ENCODE measurements around the gene GTF3C4. TPM values are rescaled to one million over a fixed set of nuclear protein-coding genes. Genes with fewer than 3 reads are reported as not detected.

Gene GTF3C4
- total and polyA plus RNA-seq, 2 of the 13 experiments (the other 11 are each of a cell fraction or from before 2014, with no cell fraction given) = 2.6 to 12.9 TPM

DNA sequence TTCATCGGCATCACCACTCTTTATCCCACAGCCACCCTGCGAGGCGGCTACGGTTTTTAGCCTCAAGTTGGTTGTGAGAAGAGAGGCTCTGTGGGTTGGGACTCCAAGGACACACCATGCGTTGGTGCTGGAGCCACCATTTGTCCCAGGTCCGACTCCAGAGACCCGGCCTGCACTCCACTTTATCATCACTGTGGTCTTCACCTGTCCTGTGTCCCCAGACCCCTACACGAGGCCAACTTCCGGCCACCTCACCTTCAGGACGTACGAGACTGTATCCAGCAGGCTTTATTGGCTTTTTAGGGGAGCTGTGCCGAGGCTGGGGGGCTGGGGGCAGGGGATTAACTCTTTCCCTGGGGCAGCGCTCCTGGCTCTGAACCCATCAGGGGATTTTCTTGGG is 55.0 kb downstream of the GTF3C4 start (continued):
- TF ChIP-seq, protein P1, sequence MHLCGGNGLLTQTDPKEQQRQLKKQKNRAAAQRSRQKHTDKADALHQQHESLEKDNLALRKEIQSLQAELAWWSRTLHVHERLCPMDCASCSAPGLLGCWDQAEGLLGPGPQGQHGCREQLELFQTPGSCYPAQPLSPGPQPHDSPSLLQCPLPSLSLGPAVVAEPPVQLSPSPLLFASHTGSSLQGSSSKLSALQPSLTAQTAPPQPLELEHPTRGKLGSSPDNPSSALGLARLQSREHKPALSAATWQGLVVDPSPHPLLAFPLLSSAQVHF (CRISPR knock-in tag; IDR thresholded peaks at IDR 0.05) = no peak
- TF ChIP-seq, protein P2, sequence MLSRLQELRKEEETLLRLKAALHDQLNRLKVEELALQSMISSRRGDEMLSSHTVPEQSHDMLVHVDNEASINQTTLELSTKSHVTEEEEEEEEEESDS (CRISPR knock-in tag; IDR thresholded peaks at IDR 0.05; ENCODE audit: borderline replicate concordance) = no peak
- TF ChIP-seq ZSCAN30 (CRISPR knock-in tag; IDR thresholded peaks at IDR 0.05) (no peak), ZNF850 (CRISPR knock-in tag; conservative IDR thresholded peaks at IDR 0.05) (no peak), BHLHE40 (IDR thresholded peaks at IDR 0.05; ENCODE audit: low read length) (no peak)
- TF ChIP-seq, protein P3, sequence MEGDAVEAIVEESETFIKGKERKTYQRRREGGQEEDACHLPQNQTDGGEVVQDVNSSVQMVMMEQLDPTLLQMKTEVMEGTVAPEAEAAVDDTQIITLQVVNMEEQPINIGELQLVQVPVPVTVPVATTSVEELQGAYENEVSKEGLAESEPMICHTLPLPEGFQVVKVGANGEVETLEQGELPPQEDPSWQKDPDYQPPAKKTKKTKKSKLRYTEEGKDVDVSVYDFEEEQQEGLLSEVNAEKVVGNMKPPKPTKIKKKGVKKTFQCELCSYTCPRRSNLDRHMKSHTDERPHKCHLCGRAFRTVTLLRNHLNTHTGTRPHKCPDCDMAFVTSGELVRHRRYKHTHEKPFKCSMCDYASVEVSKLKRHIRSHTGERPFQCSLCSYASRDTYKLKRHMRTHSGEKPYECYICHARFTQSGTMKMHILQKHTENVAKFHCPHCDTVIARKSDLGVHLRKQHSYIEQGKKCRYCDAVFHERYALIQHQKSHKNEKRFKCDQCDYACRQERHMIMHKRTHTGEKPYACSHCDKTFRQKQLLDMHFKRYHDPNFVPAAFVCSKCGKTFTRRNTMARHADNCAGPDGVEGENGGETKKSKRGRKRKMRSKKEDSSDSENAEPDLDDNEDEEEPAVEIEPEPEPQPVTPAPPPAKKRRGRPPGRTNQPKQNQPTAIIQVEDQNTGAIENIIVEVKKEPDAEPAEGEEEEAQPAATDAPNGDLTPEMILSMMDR (CRISPR knock-in tag; IDR thresholded peaks at IDR 0.05) = no peak

DNA sequence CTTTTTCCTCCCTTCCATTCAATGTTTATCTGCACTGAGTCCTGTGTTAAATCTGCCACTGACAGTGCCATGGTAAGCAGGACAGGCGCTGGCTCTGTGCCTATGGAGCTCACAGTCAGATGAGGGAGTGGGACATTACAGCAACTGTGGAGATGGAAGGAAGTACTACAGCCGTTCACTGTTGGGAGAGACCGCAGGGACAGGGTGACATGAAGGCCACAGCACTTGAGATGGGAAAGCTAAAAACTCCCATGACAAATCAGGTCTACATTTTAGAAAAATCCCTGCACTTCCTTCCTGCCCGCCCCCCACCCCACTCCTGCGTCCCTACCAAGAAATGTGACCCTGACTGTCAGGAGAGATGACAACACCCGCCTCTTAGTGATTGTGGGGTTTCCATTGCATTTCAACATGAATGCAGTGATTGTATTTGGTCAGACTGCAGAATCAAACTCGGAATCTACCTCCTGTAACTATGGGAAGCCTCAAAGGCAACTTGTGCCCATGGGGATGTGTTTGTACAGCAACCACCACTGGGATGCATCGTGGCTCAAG is 56.4 kb downstream of the GTF3C4 start:
- DNase-seq (ENCODE audit: low spot score) (no peak), FAIRE-seq (no peak)
- no peak for TF ChIP-seq NCOR1 (IDR thresholded peaks at IDR 0.05; ENCODE audit: borderline replicate concordance, low read length)
- TF ChIP-seq ELF4 (CRISPR knock-in tag; IDR thresholded peaks at IDR 0.05; ENCODE audit: borderline replicate concordance) = no peak
- TF ChIP-seq, protein P4, sequence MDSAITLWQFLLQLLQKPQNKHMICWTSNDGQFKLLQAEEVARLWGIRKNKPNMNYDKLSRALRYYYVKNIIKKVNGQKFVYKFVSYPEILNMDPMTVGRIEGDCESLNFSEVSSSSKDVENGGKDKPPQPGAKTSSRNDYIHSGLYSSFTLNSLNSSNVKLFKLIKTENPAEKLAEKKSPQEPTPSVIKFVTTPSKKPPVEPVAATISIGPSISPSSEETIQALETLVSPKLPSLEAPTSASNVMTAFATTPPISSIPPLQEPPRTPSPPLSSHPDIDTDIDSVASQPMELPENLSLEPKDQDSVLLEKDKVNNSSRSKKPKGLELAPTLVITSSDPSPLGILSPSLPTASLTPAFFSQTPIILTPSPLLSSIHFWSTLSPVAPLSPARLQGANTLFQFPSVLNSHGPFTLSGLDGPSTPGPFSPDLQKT (CRISPR knock-in tag; IDR thresholded peaks at IDR 0.05; ENCODE audit: borderline replicate concordance) = no peak
- TF ChIP-seq, protein P5, sequence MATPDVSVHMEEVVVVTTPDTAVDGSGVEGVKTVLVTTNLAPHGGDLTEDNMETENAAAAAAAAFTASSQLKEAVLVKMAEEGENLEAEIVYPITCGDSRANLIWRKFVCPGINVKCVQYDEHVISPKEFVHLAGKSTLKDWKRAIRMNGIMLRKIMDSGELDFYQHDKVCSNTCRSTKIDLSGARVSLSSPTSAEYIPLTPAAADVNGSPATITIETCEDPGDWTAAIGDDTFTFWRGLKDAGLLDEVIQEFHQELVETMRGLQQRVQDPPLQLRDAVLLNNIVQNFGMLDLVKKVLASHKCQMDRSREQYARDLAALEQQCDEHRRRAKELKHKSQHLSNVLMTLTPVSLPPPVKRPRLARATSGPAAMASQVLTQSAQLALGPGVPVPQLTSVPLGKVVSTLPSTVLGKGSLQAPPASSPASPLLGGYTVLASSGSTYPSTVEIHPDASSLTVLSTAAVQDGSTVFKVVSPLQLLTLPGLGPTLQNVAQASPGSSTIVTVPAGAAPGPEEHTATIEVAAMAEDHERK (CRISPR knock-in tag; IDR thresholded peaks at IDR 0.05; ENCODE audit: low read depth) = no peak
- no peak for TF ChIP-seq MTA3 (CRISPR knock-in tag; IDR thresholded peaks at IDR 0.05)
- TF ChIP-seq, protein P6, sequence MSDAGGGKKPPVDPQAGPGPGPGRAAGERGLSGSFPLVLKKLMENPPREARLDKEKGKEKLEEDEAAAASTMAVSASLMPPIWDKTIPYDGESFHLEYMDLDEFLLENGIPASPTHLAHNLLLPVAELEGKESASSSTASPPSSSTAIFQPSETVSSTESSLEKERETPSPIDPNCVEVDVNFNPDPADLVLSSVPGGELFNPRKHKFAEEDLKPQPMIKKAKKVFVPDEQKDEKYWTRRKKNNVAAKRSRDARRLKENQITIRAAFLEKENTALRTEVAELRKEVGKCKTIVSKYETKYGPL (CRISPR knock-in tag; IDR thresholded peaks at IDR 0.05) = no peak
- TF ChIP-seq, protein P7, sequence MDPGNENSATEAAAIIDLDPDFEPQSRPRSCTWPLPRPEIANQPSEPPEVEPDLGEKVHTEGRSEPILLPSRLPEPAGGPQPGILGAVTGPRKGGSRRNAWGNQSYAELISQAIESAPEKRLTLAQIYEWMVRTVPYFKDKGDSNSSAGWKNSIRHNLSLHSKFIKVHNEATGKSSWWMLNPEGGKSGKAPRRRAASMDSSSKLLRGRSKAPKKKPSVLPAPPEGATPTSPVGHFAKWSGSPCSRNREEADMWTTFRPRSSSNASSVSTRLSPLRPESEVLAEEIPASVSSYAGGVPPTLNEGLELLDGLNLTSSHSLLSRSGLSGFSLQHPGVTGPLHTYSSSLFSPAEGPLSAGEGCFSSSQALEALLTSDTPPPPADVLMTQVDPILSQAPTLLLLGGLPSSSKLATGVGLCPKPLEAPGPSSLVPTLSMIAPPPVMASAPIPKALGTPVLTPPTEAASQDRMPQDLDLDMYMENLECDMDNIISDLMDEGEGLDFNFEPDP (CRISPR knock-in tag; conservative IDR thresholded peaks at IDR 0.05) = no peak
- TF ChIP-seq FOSL1 (CRISPR knock-in tag; IDR thresholded peaks at IDR 0.05; ENCODE audit: borderline replicate concordance) = no peak
- TF ChIP-seq ZNF792 (CRISPR knock-in tag; IDR thresholded peaks at IDR 0.05) = no peak
- no peak for TF ChIP-seq ARNTL (CRISPR knock-in tag; IDR thresholded peaks at IDR 0.05)

More for the DNA sequence above, 56.4 kb downstream of the GTF3C4 start:
- Histone ChIP-seq H2AFZ (ENCODE audit: low read length) (no peak overlapping the region), H3K79me2 (ENCODE audit: insufficient read depth, low read length) (no peaks in the 10 kb centered on the region), H3K4me3 (replicated peaks in 1 of 3; ENCODE audit: insufficient read depth in 1 of 3, low read depth in 2 of 3, low read length in 3 of 3) (no peak overlapping the region), H3K27me3 (ENCODE audit: control insufficient read depth in 1 of 2, insufficient read depth in 2 of 2, low read length in 2 of 2) (peaks cover 4 to 28% of the 10 kb centered on the region in 2 experiments), H3K4me2 (ENCODE audit: low read depth, low read length) (no peak overlapping the region), H4K20me1 (ENCODE audit: insufficient read depth, low read length) (no peaks in the 10 kb centered on the region), H3K9me3 (ENCODE audit: low read length) (no peaks in the 10 kb centered on the region), H3K9ac (ENCODE audit: insufficient read depth, low read depth, low read length) (no peak overlapping the region), H3K27ac (ENCODE audit: extremely low read length, insufficient read depth, low read length) (no peak overlapping the region), H3K4me1 (ENCODE audit: insufficient read depth, low read length) (no peaks in the 10 kb centered on the region), H3K36me3 (replicated peaks in 1 of 2; ENCODE audit: control insufficient read depth in 1 of 2, insufficient read depth in 2 of 2, low read length in 2 of 2) (no peaks in the 10 kb centered on the region)
- ChIA-PET POLR2A (no interaction called here), CTCF (ENCODE audit: low intra/inter-chr PET ratio, low total read pairs) (no interaction called here)
- WGBS (ENCODE audit: low lambda C conversion rate) = 6% methylated on average over 7 of the region's 8 CpGs
- ATAC-seq = no peak
- in situ Hi-C loops (cut with HindIII; ENCODE audit: extremely low pct_ligation_motif_present, low pct_unique_long_range_greater_than_20kb) = no loop called here
- intact Hi-C loops (cut with micrococcal nuclease; ENCODE audit: unreplicated experiment) = no loop called here
- no TSS peak for BruUV-seq (replicated peaks)
